Aorta (tissue), 5 donors: ENCODE data around the gene ATRAID. TPM values are rescaled to one million over a fixed set of nuclear protein-coding genes. Genes with fewer than 3 reads are reported as not detected.

ENCODE experiments used
- ATAC-seq: fragments of 200-7000 bp; cut with Tn5 transposase; one replicate; pipeline ENCODE4 v1.9.1; 2022; ENCODE audit warnings: moderate library complexity; ENCODE audit not compliant: low FRiP score
- DNase-seq, 2 donors: peaks; one replicate each; pipeline ENCODE4 v3.0.0-alpha.2; 2020
- H3K27ac ChIP-seq, 2 donors: one replicate each; pipeline ENCODE4 v1.5.1; 2013; ENCODE audit warnings: low read length in 2 of 2, mild to moderate bottlenecking in 2 of 2, moderate library complexity in 2 of 2, control low read depth in 1 of 2, inconsistent platforms in 1 of 2, low read depth in 1 of 2
- H3K27me3 ChIP-seq, 2 donors: one replicate each; pipeline ENCODE4 v1.6.1; 2013; ENCODE audit warnings: control low read depth in 1 of 2, low read length in 1 of 2, mild to moderate bottlenecking in 1 of 2, moderate library complexity in 1 of 2; ENCODE audit not compliant: insufficient read depth in 2 of 2, control insufficient read depth in 1 of 2
- H3K36me3 ChIP-seq, 2 donors: one replicate each; pipeline ENCODE4 v1.6.1; 2013; ENCODE audit warnings: control low read depth in 1 of 2, low read length in 1 of 2, mild to moderate bottlenecking in 1 of 2; ENCODE audit not compliant: insufficient read depth in 2 of 2, control insufficient read depth in 1 of 2
- H3K4me1 ChIP-seq, 2 donors: one replicate each; pipeline ENCODE4 v1.6.1; 2013; ENCODE audit warnings: low read length in 2 of 2, control low read depth in 1 of 2, mild to moderate bottlenecking in 1 of 2, moderate library complexity in 1 of 2; ENCODE audit not compliant: insufficient read depth in 2 of 2, control insufficient read depth in 1 of 2
- H3K4me3 ChIP-seq, 2 donors: one replicate each; pipeline ENCODE4 v1.5.1; 2013; ENCODE audit warnings: low read length in 2 of 2, control low read depth in 1 of 2, mild to moderate bottlenecking in 1 of 2
- H3K9me3 ChIP-seq: one replicate; pipeline ENCODE4 v1.6.1; 2013; ENCODE audit warnings: mild to moderate bottlenecking, low read length; ENCODE audit not compliant: control insufficient read depth
- WGBS, 2 donors: extraction: QIAGEN DNeasy Blood & Tissue Kit; methylation state at CpG; one replicate each; pipeline ENCODE4 v1.1.7; 2013; 5-methylcytosine and 5-hydroxymethylcytosine counted together
- intact Hi-C, 2 donors: fragments of 100-400 bp; cut with DNase I; formaldehyde crosslinking; loops; one replicate each; pipeline versions ENCODE4 v1.14.2 to v1.15.0; 2022
- polyA plus RNA-seq, 2 donors: library from polyadenylated mRNA; stranded (reverse); fragments of 200-250 nt; gene quantifications; one replicate each; pipeline ENCODE4 v1.2.3, GENCODE V29; 2013
- total RNA-seq, 2 donors: library from RNA; stranded (reverse); fragmentation: NEBNext Ultra II Directional; extraction: Animal tissue kit (Norgen Biotek cat#: 25700); gene quantifications; one replicate each; pipeline ENCODE4 v1.2.1, GENCODE V29; 2021
- donor health status: healthy with polysubstance abuse.
- donor health status: Bipolar disorder and iron deficiency.
- donor health status: DM: no; HTN: no; CAD: no.
- donor health status: DM: no; HTN: no; CAD: no.
- donor health status: DM: yes; HTN: yes; CAD: no.

ATRAID gene
- total and polyA plus RNA-seq, 4 donors: 66.9 to 176 (median 119) TPM

- Histone ChIP-seq H3K36me3 (peaks cover 3 to 7% of the 10 kb centered on the region in 2 donors), H3K4me3 (no peak overlapping the region), H3K27me3 (no peaks in the 10 kb centered on the region), H3K9me3 (no peaks in the 10 kb centered on the region), H3K27ac (no peak overlapping the region), H3K4me1 (no peaks in the 10 kb centered on the region)
- DNase-seq: peak in 1 of 2 donors; percentile 15
- ATAC-seq: no peak
- intact Hi-C loops: no loop called here
- 95 to 97% methylated on average over 5 of the region's 5 CpGs for WGBS, 2 donors
Observed at GRCh38 chr2:27222407-27222806, 10.6 kb downstream of the ATRAID start.

GRCh38 chr2:27223416-27223815, 11.6 kb downstream of the ATRAID start:
- 96% methylated on average over 6 of the region's 6 CpGs for WGBS, 2 donors
- Histone ChIP-seq H3K4me3 (no peak overlapping the region), H3K9me3 (no peaks in the 10 kb centered on the region), H3K4me1 (no peaks in the 10 kb centered on the region), H3K36me3 (peaks cover 3 to 7% of the 10 kb centered on the region in 2 donors), H3K27me3 (no peaks in the 10 kb centered on the region), H3K27ac (no peak overlapping the region)
- no peak for ATAC-seq
- DNase-seq: peak in 1 of 2 donors; percentile 22
- intact Hi-C loops: no loop called here

GRCh38 chr2:27225526-27225925, 13.7 kb downstream of the ATRAID start:
- no peaks in the 10 kb centered on the region for H3K9me3 ChIP-seq
- peaks cover 3 to 7% of the 10 kb centered on the region in 2 donors for H3K36me3 ChIP-seq
- DNase-seq (peak in 1 of 2 donors; percentile 61), ATAC-seq (no peak)
- H3K4me3 ChIP-seq: no peak overlapping the region
- intact Hi-C loops: no loop called here
- H3K27ac ChIP-seq: no peak overlapping the region
- no peaks in the 10 kb centered on the region for H3K27me3 ChIP-seq
- 89 to 91% methylated on average over 9 of the region's 9 CpGs for WGBS, 2 donors
- H3K4me1 ChIP-seq: no peaks in the 10 kb centered on the region

GRCh38 chr2:27227501-27227900, 15.7 kb downstream of the ATRAID start:
- peaks cover 3 to 15% of the 10 kb centered on the region in 2 donors for H3K36me3 ChIP-seq
- no peaks in the 10 kb centered on the region for H3K4me1 ChIP-seq
- H3K27me3 ChIP-seq: no peaks in the 10 kb centered on the region
- no peak for DNase-seq
- intact Hi-C loops: no loop called here
- 81 to 83% methylated on average over 2 of the region's 2 CpGs for WGBS, 2 donors
- no peak overlapping the region for H3K27ac ChIP-seq
- H3K4me3 ChIP-seq: no peak overlapping the region
- no peak for ATAC-seq
- no peaks in the 10 kb centered on the region for H3K9me3 ChIP-seq

GRCh38 chr2:27231921-27232320, 20.1 kb downstream of the ATRAID start:
- intact Hi-C loops: no loop called here
- DNase-seq (peak in 1 of 2 donors; percentile 44), ATAC-seq (no peak)
- H3K4me1 ChIP-seq: no peaks in the 10 kb centered on the region
- H3K4me3 ChIP-seq: no peak overlapping the region
- H3K9me3 ChIP-seq: no peaks in the 10 kb centered on the region
- 93 to 95% methylated on average over 13 of the region's 13 CpGs for WGBS, 2 donors
- no peaks in the 10 kb centered on the region for H3K27me3 ChIP-seq
- H3K36me3 ChIP-seq: peaks cover 3 to 19% of the 10 kb centered on the region in 2 donors
- H3K27ac ChIP-seq: no peak overlapping the region

- no peak for ATAC-seq
Observed at GRCh38 chr2:27233341-27233740, 21.5 kb downstream of the ATRAID start.

GRCh38 chr2:27236136-27236535, 24.3 kb downstream of the ATRAID start:
- H3K4me1 ChIP-seq: no peaks in the 10 kb centered on the region
- peaks cover 3 to 26% of the 10 kb centered on the region in 2 donors for H3K36me3 ChIP-seq
- intact Hi-C loops: no loop called here
- H3K4me3 ChIP-seq: no peak overlapping the region
- H3K9me3 ChIP-seq: no peaks in the 10 kb centered on the region
- WGBS, 2 donors: 94 to 96% methylated on average over 12 of the region's 12 CpGs
- no peak overlapping the region for H3K27ac ChIP-seq
- ATAC-seq (no peak), DNase-seq (peak in 1 of 2 donors; percentile 17)
- H3K27me3 ChIP-seq: no peaks in the 10 kb centered on the region

More at GRCh38 chr2:27233341-27233740, 21.5 kb downstream of the ATRAID start:
- DNase-seq: peak in 1 of 2 donors; percentile 65
- Histone ChIP-seq H3K4me3 (no peak overlapping the region), H3K4me1 (no peaks in the 10 kb centered on the region), H3K9me3 (no peaks in the 10 kb centered on the region), H3K27ac (no peak overlapping the region), H3K36me3 (peaks cover 3 to 22% of the 10 kb centered on the region in 2 donors), H3K27me3 (no peaks in the 10 kb centered on the region)
- intact Hi-C loops: no loop called here
- 93 to 95% methylated on average over 14 of the region's 14 CpGs for WGBS, 2 donors

GRCh38 chr2:27236626-27237025, 24.8 kb downstream of the ATRAID start:
- no peaks in the 10 kb centered on the region for H3K27me3 ChIP-seq
- peaks cover 3 to 24% of the 10 kb centered on the region in 2 donors for H3K36me3 ChIP-seq
- ATAC-seq: no peak
- no peaks in the 10 kb centered on the region for H3K9me3 ChIP-seq
- intact Hi-C loops: no loop called here
- H3K4me1 ChIP-seq: no peaks in the 10 kb centered on the region
- DNase-seq: peak in 1 of 2 donors; percentile 21
- 81 to 88% methylated on average over 3 of the region's 3 CpGs for WGBS, 2 donors
- H3K27ac ChIP-seq: no peak overlapping the region
- H3K4me3 ChIP-seq: no peak overlapping the region

- no peak overlapping the region for H3K27ac ChIP-seq
- ATAC-seq: no peak
- H3K4me3 ChIP-seq: no peak overlapping the region
- peak in 1 of 2 donors; percentile 25 for DNase-seq
- WGBS, 2 donors: 94 to 95% methylated on average over 15 of the region's 15 CpGs
- H3K9me3 ChIP-seq: no peaks in the 10 kb centered on the region
- H3K4me1 ChIP-seq: no peaks in the 10 kb centered on the region
- H3K36me3 ChIP-seq: peaks cover 3 to 17% of the 10 kb centered on the region in 2 donors
- H3K27me3 ChIP-seq: no peaks in the 10 kb centered on the region
- intact Hi-C loops: no loop called here
Observed at GRCh38 chr2:27237341-27237945, 25.6 kb downstream of the ATRAID start.
